Left renal pelvis (tissue), 4 donors: Measurements from ENCODE around the gene HIP1. TPM values are rescaled to one million over a fixed set of nuclear protein-coding genes. Genes with fewer than 3 reads are reported as not detected.
"Not testable (repeated sequence)": the region's sequence is repeated elsewhere in the genome, so short reads cannot be mapped to it uniquely, and the experiment has no call there.

ENCODE experiments used
- DNase-seq, 4 donors: peaks; one replicate each; pipeline ENCODE4 v3.0.0-alpha.2; 2013; ENCODE audit warnings: low read depth in 4 of 4, low spot score in 3 of 4
- polyA plus RNA-seq, 4 donors: library from polyadenylated mRNA; unstranded; fragments of 120-200 nt; gene quantifications; one replicate each; pipeline ENCODE4 v1.2.1, GENCODE V29; 2013; ENCODE audit not compliant: insufficient read length in 4 of 4

Gene HIP1
- polyA plus RNA-seq = 10 to 100 TPM; 24.5 to 35.8 (median 33.5) TPM

- DNase-seq = no peak
These were observed at the start of gene HIP1 for GRCh38 chr7:75738604-75738974. Gene HIP1, minus strand, starts transcription at chr7:75738941. Its CDS starts 21 bp downstream, at chr7:75738920.

- DNase-seq = not testable (repeated sequence)
These were observed 49.6 kb upstream of the HIP1 start for GRCh38 chr7:75788154-75788847.

GRCh38 chr7:75783058-75783457 lies 44.3 kb upstream of the HIP1 start:
- not testable (repeated sequence) for DNase-seq

GRCh38 chr7:75780647-75781273 lies 42.0 kb upstream of the HIP1 start:
- not testable (repeated sequence) for DNase-seq

- not testable (repeated sequence) for DNase-seq
These were observed 40.8 kb upstream of the HIP1 start for GRCh38 chr7:75779516-75779915.

GRCh38 chr7:75779035-75779434 lies 40.3 kb upstream of the HIP1 start:
- DNase-seq = not testable (repeated sequence)

- DNase-seq = no peak
These were observed 37.7 kb upstream of the HIP1 start for GRCh38 chr7:75776295-75776971.

- not testable (repeated sequence) for DNase-seq
These were observed 35.2 kb upstream of the HIP1 start for GRCh38 chr7:75773958-75774357.

GRCh38 chr7:75772081-75773077 lies 33.6 kb upstream of the HIP1 start, which contains the start of gene CCL26:
Gene CCL26, minus strand, starts transcription at chr7:75772211. Its CDS starts 35 bp downstream, at chr7:75772176.
- no peak for DNase-seq

GRCh38 chr7:75771224-75771623 lies 32.5 kb upstream of the HIP1 start:
- DNase-seq = no peak

- DNase-seq = peak in 2 of 4 donors; percentile 40 to 44
These were observed 23.7 kb upstream of the HIP1 start for GRCh38 chr7:75762350-75762917.

- DNase-seq = not testable (repeated sequence)
These were observed 23.1 kb upstream of the HIP1 start for GRCh38 chr7:75761801-75762200.

- no peak for DNase-seq
These were observed 19.8 kb upstream of the HIP1 start for GRCh38 chr7:75758491-75758890.

GRCh38 chr7:75757860-75758259 lies 19.1 kb upstream of the HIP1 start:
- no peak for DNase-seq

GRCh38 chr7:75756991-75757676 lies 18.4 kb upstream of the HIP1 start:
- no peak for DNase-seq

GRCh38 chr7:75756206-75756990 lies 17.7 kb upstream of the HIP1 start:
- no peak for DNase-seq

GRCh38 chr7:75743455-75743859 lies 4.7 kb upstream of the HIP1 start:
- no peak for DNase-seq

GRCh38 chr7:75740846-75741497 lies 2.2 kb upstream of the HIP1 start:
- DNase-seq = no peak
